T-helper 22 cell (primary cell): ENCODE results near the gene INHBE.
"Not testable (repeated sequence)": the region's sequence is repeated elsewhere in the genome, so short reads cannot be mapped to it uniquely, and the experiment has no call there.

Experiments
- DNase-seq: peaks from one replicate; pipeline ENCODE4 v3.0.0-alpha.2; 2020; ENCODE audit warnings: low read depth

INHBE gene

GRCh38 chr12:57441393-57441792 is 13.7 kb upstream of the INHBE start:
- DNase-seq = not testable (repeated sequence)

- no peak for DNase-seq
These were observed 13.2 kb upstream of the INHBE start for GRCh38 chr12:57441846-57442427.

DNA sequence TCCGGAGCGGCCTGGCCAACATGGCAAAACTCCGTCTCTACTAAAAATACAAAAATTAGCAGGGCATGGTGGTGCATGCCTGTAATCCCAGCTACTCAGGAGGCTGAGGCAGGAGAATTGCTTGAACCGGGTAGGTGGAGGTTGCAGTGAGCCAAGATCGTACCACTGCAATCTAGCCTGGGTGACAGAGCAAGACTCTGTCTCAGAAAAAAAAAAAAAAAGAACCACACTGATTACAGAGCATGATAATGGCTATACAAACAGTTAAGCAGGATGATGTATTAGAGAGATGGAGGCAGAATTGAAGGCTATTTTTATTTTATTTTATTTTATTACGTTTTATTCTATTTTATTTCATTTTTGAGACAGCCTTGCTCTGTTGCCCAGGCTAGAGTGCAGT is 10.8 kb upstream of the INHBE start:
- not testable (repeated sequence) for DNase-seq

DNA sequence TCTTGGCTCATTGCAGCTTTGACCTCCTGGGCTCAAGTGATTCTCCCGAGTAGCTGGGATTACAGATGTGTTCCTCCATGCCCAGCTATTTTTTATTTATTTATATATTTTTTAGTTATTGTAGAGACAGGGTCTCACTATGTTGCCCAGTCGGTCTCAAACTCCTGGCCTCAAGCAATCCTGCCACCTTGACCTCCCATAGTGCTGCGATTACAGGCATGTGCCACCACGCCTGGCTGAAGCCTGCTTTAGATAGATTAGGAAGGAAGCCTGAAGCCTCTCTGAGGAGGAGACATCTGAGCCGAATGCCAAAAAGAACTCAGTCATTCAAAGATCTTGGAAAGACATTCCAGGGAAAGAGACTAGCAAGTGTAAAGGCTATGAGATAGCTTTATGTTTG is 10.4 kb upstream of the INHBE start:
- no peak for DNase-seq

DNA sequence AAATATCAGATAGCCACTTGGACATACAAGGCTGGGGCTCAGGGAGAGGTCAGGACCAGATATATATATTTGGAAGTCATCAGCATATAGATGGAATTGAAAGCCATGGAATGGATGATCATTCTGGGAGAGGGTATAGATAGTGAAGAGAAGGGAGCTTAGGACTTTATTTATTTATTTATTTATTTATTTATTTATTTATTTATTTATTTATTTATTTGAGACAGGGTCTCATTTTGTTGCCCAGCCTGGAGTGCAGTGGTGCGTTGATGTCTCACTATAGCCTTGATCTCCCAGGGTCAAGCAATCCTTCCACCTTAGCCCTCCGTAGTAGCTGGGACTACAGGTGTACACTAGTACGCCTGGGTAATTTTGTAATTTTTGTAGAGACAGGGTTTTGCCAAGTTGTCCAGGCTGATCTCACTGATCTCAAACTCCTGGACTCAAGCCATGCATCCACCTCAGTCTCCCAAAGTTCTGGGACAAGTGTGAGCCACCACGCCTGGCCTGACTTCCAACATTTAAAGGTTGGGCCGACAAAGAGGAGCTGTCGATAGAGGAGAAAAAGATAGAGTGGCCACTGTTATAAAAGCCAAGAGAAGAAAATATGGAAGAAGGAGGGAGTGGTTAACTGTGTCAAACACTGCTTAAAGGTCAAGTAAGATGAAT is 8.7 kb upstream of the INHBE start:
- DNase-seq = no peak

DNA sequence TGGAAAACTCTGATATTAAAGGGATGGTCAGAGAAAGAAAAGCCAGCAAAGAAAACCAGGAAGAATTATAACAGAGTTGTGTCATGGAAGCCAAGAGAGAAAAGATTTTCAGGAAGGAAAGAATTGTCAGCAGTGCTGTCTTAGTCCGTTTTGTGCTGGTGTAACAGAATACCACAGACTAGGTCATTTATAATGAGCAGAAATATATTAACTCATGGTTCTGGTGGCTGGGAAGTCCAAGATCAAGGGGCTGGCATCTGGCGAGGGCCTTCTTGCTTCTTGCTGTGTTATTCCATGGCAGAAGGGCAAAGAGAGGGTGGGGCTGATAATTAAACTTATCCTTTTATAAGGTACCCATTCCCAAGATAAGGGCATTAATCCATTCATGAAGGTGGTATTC is 6.4 kb upstream of the INHBE start:
- no peak for DNase-seq

DNA sequence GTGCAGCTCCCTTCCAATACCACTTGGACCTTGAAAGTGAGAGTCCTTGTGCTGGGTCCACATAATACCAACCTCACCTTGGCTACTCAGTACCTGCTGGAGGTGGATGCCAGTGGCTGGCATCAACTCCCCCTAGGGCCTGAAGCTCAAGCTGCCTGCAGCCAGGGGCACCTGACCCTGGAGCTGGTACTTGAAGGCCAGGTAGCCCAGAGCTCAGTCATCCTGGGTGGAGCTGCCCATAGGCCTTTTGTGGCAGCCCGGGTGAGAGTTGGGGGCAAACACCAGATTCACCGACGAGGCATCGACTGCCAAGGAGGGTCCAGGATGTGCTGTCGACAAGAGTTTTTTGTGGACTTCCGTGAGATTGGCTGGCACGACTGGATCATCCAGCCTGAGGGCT is 5.7 kb upstream of the INHBE start:
- DNase-seq = no peak

- no peak for DNase-seq
These were observed 5.0 kb upstream of the INHBE start for GRCh38 chr12:57450057-57450456.

DNA sequence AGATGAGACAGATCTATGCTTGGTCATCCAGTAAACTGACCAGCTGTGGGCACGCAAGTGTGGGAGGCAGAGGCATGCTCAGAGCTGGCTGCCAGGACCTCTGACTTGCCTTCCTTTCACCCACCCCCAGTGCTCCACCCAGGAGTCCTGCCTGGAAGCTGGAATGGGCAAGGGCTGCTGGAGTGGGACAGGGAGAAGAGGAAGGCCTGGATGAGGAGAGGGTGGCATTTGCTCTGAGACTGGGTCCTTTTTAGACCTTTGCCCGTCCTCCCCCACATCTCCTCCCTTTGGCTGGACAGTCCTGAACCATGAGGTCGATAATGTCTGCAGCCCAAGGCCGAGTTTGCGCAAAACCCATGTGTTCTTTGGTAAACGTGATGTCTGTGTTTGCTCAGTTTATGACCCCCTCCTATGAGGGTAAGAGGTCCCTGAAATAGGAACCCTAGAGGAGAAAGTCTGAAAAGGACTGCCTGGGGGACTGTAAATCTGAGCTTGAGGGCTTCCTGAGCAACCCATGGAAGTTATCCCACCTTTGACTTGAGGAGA is 3.8 kb upstream of the INHBE start:
- DNase-seq = no peak

- no peak for DNase-seq
These were observed 2.7 kb upstream of the INHBE start for GRCh38 chr12:57452181-57452936.

DNA sequence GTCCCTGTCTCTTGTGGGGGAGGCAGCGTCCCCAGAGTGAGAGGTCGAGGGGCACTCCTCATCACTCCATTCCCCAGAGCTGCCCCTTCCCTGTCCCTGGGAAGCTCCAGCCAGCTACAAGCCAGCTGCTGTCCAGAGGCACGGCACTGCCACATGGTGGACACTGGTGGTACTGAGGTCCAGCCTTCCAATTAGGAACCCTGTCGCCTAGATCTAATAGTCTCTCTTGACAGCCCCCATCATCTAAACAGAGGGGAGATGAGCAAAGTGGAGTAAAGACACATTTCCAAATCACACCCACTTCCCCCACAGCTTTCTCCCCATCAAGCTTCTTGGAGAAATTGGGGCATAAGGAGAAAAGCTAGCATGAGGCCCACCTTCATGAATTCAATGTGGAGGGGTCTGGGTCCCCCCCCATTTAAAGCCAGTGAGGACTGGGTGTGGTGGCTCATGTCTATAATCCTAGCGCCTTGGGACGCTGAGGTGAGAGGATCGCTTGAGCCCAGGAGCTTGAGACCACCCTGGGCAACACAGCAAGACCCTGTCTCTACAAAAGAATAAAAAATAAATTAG is 2.1 kb upstream of the INHBE start:
- DNase-seq = no peak

DNA sequence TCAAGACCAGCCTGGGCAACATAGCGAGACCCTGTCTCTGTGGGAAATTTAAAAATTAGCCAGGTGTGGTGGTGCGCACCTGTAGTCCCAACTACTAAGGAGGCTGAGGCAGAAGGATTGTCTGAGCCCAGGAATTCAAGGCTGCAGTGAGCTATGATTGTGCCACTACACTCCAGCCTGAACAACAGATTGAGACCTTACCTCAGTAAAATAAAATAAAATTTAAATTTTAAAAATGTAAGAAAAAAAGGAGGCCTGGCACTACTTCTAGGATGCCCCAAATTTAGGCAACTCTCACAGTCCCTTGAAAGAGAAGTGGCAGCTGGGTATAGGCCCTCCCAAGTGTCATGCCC is 918 bp upstream of the INHBE start:
- no peak for DNase-seq

DNA sequence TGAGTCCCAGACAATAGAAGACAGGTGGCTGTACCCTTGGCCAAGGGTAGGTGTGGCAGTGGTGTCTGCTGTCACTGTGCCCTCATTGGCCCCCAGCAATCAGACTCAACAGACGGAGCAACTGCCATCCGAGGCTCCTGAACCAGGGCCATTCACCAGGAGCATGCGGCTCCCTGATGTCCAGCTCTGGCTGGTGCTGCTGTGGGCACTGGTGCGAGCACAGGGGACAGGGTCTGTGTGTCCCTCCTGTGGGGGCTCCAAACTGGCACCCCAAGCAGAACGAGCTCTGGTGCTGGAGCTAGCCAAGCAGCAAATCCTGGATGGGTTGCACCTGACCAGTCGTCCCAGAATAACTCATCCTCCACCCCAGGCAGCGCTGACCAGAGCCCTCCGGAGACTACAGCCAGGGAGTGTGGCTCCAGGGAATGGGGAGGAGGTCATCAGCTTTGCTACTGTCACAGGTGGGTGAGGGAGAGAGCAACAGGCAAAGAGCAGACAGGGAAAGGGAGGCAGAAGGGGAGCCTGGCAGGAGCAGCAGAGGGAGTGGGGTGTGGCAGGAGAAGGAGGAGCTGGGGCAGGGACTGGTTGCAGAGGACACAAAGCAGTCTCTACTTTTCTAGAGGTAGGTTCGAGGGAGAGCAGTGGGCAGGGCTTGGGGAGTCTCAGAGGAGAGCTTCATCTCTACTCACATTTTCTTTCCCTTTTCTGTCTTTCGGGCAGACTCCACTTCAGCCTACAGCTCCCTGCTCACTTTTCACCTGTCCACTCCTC is 452 bp downstream of the INHBE start:
- DNase-seq = no peak

DNA sequence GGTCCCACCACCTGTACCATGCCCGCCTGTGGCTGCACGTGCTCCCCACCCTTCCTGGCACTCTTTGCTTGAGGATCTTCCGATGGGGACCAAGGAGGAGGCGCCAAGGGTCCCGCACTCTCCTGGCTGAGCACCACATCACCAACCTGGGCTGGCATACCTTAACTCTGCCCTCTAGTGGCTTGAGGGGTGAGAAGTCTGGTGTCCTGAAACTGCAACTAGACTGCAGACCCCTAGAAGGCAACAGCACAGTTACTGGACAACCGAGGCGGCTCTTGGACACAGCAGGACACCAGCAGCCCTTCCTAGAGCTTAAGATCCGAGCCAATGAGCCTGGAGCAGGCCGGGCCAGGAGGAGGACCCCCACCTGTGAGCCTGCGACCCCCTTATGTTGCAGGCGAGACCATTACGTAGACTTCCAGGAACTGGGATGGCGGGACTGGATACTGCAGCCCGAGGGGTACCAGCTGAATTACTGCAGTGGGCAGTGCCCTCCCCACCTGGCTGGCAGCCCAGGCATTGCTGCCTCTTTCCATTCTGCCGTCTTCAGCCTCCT is 1.1 kb downstream of the INHBE start:
- no peak for DNase-seq

GRCh38 chr12:57456737-57457490 is 1.8 kb downstream of the INHBE start:
- no peak for DNase-seq

DNA sequence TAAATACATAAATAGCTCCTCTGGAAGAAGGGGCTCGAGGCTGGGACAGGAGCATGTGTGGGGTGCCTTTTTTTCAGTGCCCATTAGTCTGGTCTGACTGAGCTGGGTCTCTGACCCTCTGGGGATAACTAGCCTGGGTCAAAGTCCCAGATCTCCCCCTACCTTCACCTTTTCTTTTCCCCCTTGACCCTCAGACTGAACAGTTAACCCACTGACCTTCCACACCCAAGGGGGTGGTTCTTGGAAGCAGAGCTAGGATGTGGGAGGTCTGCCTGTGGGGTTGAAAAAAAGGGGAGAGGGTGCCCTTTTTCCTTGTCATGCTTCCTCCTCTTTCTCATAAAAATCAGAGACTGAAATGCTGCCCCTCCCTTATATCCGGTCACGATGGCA is 3.6 kb downstream of the INHBE start:
- no peak for DNase-seq

- peak; percentile 82 for DNase-seq
These were observed 4.1 kb downstream of the INHBE start for GRCh38 chr12:57459055-57459749.

DNA sequence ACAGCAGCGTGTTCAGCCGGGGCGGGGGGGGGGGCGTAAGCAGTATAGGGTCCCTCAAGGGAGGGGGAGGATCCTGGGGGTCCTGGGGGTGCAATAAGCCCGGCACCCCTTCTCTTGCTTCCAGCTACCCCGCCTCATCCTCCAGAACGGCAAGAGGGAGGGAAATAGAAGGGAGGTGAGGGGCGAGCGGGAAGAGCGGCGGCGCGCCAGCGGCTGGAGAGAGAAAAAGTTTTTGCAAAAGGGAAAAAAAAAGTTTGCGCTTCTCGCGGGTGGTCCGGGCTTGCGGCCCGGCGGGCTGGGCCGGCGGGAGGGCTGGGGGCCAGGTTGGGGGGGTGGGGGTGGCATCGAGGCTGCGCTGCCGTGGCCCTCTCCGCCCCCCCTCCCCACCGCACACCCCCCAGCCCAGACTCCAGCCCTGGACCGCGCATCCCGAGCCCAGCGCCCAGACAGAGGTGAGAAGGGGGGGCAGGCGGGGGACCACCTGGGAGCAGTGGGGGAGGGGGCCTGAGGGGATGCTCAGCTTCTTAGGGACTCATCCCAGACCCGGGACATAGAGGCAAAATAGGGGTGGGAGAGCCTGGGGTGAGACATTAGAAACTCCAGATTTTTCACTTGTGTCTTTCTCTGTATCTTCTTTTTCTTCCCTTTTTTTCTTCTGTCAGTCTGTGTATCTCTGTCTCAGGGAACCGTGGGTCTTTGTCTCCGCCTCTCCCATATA is 4.8 kb downstream of the INHBE start, which contains the start of gene GLI1:
GLI1 (plus strand) TSS at position 36 of the 718 bp plus-strand sequence. CDS start 3,907 bp downstream, outside the sequence.
- no peak for DNase-seq

- DNase-seq = no peak
These were observed 5.3 kb downstream of the INHBE start for GRCh38 chr12:57460468-57460784.

GRCh38 chr12:57460841-57461275 is 5.8 kb downstream of the INHBE start:
- no peak for DNase-seq
